Epithelial cell of prostate (primary cell): Measurements from ENCODE around the gene AKR1C3.
"Not testable (repeated sequence)": the region's sequence is repeated elsewhere in the genome, so short reads cannot be mapped to it uniquely, and the experiment has no call there.

ENCODE experiments used
- DNase-seq: peaks from one replicate; pipeline ENCODE4 v3.0.0-alpha.2; 2011; ENCODE audit warnings: low read depth, low spot score
- H3K27ac ChIP-seq: fragments of 450-650 bp; 2 replicates; pipeline ENCODE4 v1.5.1; 2017; ENCODE audit warnings: mild to moderate bottlenecking

AKR1C3 gene

DNA sequence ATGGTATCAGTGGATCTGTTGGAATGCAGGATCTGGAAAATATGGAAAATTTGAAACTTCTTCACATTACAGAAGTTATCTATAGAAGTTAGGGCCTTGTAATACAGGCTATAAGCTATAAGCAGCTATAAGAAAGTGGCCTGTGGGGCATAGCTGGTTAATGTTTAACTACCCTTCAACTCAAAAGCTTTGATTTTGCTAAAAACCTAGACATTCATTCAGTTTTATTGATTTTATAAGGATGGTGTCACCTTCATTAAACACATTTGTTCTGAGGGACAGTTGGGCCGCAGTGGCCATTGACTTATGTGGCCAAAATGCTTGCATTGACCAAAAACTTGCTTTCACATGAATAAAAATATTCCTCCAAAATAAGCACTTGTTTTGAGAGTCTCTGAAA lies 13.1 kb upstream of the AKR1C3 start:
- no peak for DNase-seq
- no peak overlapping the region for H3K27ac ChIP-seq

DNA sequence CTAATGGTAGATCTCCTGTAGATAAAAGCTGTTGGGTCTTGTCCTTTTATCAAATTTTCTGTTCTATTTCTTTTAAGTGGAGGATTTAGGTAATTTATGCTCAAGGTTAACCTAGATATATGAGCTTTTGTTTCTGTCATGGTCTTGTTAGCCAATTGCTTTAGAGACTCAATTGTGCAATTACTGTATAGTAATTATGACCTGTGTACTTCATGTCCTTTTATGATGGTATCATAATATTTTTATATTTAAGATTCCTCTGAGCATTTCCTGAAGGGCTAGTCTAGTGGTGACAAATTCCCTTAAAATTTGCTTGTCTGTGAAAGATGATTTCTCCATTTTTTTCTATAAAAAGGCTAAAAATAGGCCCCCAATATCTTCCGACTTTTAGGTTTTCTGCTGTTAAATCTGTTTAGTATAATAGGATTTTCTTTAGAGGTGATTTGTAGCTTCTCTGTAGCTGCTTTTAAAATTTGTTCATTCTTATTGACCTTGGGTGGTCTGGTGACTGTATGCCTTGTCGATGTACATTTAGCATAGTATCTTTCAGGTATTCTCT lies 5.4 kb upstream of the AKR1C3 start:
- no peak for DNase-seq
- H3K27ac ChIP-seq: no peak overlapping the region

DNA sequence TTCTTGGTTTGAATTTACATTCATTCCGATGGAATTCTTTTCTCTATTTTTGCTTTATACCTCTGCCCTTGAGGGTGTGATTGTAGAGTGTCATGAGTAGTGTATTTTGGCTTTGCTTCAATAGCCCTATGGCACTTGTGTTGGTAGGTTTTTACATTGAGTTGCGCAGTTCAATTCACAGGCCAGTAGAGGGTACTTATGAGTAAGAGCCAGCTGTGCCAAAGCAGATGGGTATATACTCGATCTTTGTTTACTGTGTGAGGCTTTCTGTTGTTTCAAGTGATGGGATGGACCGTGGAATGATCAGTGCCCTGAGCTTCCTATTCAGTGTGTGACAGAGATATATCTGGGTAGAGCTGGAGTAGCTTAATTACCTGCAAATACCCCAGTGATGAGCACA lies 4.3 kb upstream of the AKR1C3 start:
- peak overlapping the region; percentile 46 for H3K27ac ChIP-seq
- peak; percentile 55 for DNase-seq

DNA sequence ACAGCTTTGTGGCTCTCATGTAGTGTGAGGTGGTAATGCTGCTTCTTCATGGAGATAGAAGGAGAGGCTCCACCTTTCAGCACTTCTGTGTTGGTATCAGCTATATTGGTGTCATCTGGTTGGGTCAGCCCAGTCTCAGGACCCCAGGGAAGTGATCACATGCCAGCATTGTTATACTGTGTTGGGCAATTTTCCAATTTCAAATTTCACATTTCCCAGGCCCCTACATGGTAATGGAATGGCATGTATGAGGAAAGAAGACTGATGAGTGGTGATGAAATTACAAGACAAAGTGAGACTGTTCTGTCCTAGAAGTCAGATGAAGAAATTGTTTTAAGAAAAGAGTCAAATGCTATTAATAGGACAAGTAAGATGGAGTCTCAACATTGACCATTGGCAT lies 3.7 kb upstream of the AKR1C3 start:
- peak overlapping the region; percentile 46 for H3K27ac ChIP-seq
- DNase-seq: no peak

DNA sequence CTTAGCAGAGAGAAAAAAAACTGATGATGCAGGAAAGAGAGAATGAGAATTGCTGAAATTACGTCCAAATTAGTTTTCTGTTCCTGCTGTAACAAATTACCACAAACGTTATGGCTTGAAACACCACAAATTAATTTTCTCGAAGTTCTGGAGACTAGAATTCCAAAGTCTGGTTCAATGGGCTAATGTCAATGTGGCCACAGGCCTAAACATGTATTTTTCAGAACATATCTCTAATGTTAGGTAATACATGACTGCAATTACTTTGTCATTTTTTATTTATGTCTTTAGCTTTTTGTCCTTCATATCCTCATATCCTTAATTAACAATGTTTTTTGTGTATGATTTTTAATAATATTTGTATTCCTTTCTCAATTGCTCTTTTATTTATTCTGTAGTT lies 3.0 kb upstream of the AKR1C3 start:
- H3K27ac ChIP-seq: peak overlapping the region; percentile 46

GRCh38 chr10:5092375-5092774 lies 1.8 kb upstream of the AKR1C3 start:
- H3K27ac ChIP-seq: no peak overlapping the region
- DNase-seq: no peak

More for the DNA sequence above, 3.0 kb upstream of the AKR1C3 start:
- DNase-seq: no peak

DNA sequence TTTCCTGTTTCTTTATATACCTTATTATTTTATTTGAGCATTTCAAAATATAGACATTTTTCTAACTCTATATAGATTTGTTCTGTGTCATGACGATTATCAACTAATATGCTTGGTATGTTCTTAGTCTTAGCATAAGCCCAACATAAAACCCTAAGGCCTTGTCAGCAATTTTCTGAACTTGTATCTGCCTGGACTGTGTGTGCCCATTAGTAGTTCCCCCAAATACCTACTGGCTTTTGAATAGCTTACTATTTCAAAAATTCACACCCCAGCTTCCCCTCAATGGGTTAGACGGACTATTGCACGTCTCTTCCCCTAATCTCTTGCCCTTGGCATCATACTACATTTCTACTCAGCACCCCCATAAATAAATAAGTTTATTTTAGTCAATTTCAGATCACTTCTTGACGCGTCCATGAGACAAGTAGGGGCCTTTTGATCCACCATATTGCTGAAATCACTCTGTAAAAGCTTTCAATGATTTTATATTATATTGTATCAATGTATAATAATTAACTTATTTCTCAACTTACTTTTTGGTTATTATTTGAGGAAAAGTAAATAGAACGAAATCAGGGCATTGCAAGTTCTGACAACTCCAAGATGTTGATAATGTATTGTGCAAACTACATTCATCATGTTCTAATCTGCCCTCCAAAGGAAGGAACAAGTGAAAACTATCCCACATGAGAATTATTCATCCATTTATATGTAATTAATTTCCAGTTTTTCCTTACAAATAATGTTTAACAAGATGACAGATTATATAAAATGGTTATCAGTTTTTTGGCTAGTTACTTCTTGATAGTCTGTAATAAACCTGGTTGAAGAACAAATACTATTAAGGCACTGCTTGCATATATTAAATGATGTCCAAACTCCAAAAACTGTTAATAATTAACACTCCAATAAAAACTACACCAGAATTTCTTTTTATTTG lies 1.1 kb upstream of the AKR1C3 start:
- no peak for DNase-seq
- peak overlapping the region; percentile 38 for H3K27ac ChIP-seq

- no peak for DNase-seq
- H3K27ac ChIP-seq: no peak overlapping the region
Observed at GRCh38 chr10:5095687-5096086, 1.5 kb downstream of the AKR1C3 start.

DNA sequence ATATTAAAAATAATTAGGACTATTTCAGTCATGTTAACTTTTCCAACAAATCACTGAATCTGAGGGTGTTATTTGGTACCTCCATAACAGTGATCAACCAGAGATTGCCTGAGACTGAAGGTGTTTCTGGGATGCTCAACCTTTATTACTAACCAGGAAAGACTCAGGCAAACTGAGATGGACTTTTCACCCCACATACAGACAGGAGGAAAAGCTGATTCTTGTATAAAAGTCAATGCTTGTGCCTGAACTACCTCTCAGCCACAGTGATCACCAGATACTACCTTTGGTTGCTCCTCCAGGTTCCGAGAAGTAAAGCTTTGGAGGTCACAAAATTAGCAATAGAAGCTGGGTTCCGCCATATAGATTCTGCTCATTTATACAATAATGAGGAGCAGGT lies 1.9 kb downstream of the AKR1C3 start:
- H3K27ac ChIP-seq: no peak overlapping the region
- DNase-seq: no peak

- DNase-seq: not testable (repeated sequence)
Observed at GRCh38 chr10:5102479-5102878, 8.3 kb downstream of the AKR1C3 start.

GRCh38 chr10:5103481-5103880 lies 9.3 kb downstream of the AKR1C3 start:
- no peak for DNase-seq
- H3K27ac ChIP-seq: no peak overlapping the region

More at GRCh38 chr10:5102479-5102878, 8.3 kb downstream of the AKR1C3 start:
- not testable (repeated sequence) for H3K27ac ChIP-seq

- H3K27ac ChIP-seq: no peak overlapping the region
- DNase-seq: no peak
Observed at GRCh38 chr10:5105626-5106025, 11.4 kb downstream of the AKR1C3 start.

- no peak overlapping the region for H3K27ac ChIP-seq
- DNase-seq: no peak
Observed at GRCh38 chr10:5106553-5106952, 12.3 kb downstream of the AKR1C3 start.

DNA sequence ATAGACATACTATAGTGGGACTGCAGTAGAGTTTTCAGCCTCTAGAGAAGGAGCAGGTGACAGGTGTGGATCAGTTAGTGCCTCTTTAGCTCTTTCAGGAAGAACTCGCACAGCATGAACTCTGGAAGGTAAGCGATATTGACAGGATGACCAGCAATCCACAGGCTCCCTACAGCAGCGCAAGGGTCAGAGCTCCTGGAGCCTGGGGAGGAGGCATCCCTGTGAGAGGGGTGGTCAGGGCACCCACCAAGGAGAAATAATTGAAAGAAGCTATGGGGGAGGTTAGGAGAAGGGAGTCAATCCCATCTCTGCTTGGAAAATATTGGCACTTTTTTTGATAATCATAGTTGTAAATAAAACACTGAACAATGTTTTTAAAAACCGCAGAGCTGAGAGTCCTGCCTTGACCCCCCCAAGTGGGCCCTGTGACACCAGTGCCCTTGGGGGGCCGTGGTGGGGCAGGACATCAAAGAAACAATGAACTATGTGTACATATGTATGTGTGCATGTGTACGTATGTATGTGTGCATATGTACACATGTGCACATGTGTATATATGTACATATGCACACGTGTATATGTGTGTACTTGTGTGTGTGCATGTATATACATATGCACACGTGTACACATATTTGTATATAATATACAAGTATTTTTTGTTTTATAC lies 13.8 kb downstream of the AKR1C3 start:
- no peak overlapping the region for H3K27ac ChIP-seq
- no peak for DNase-seq

DNA sequence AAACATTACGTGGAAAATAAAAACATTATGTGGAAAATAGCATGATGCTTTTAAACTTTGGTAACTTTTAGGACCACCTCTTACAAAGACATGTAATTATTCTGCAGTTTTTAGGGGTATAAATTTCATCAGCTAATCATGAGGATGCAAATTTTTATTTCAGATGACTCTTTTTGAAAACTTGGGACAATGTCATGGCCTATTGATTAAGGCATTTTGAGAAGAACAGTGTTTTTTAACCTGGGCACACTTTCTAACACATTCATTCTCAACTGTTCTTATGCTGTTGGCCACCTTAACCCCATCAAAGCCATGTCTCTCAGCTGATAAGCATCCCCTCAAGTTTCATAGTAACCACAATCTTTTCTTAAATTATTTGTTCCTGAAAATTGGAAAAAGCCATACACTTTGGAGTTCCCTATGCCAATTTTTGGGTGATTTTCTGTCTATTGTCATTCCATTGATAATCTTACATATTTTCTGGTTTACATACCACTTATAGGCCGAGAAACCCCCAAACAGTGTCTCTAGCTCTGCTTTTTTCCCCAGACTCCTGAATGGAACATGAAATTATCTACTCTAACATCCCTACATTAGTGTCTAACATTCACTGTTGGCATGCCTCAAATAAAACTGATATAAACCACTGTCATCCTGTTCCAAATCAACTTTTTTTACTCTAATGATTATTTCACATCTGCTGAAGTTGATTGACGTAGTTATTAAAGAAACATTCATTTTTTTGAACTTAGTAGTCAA lies 14.6 kb downstream of the AKR1C3 start:
- no peak overlapping the region for H3K27ac ChIP-seq
- DNase-seq: no peak

DNA sequence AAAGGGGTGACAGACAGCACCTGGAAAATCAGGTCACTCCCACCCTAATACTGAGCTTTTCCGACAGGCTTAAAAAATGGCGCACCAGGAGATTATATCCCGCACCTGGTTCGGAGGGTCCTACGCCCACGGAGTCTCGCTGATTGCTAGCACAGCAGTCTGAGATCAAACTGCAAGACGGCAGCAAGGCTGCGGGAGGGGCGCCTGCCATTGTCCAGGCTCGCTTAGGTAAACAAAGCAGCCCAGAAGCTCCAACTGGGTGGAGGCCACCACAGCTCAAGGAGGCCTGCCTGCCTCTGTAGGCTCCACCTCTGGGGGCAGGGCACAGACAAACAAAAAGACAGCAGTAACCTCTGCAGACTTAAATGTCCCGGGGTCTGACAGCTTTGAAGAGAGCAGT lies 15.6 kb downstream of the AKR1C3 start:
- DNase-seq, H3K27ac ChIP-seq: not testable (repeated sequence)

DNA sequence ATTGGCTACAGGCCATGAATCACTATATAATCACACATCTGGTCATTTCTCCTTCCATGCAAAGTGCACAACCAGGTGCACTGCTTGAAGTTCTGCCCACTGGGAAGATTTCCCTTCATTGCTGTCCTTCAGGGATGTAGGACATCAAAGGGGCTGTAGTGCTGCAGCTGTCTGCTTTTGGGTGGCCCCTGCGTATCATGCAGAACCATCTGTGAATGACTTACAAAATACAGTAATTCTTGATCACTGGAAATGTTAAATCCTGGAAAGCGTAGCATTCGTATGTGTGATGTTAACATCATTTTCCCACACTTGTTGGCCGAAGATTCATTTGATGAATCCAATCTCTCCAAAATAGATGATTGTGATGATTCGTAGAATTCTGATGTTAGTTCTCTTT lies 22.4 kb downstream of the AKR1C3 start:
- no peak overlapping the region for H3K27ac ChIP-seq
- no peak for DNase-seq

GRCh38 chr10:5117026-5117425 lies 22.8 kb downstream of the AKR1C3 start:
- DNase-seq: no peak
- H3K27ac ChIP-seq: no peak overlapping the region

- H3K27ac ChIP-seq, DNase-seq: not testable (repeated sequence)
Observed at GRCh38 chr10:5119997-5120396, 25.8 kb downstream of the AKR1C3 start.

DNA sequence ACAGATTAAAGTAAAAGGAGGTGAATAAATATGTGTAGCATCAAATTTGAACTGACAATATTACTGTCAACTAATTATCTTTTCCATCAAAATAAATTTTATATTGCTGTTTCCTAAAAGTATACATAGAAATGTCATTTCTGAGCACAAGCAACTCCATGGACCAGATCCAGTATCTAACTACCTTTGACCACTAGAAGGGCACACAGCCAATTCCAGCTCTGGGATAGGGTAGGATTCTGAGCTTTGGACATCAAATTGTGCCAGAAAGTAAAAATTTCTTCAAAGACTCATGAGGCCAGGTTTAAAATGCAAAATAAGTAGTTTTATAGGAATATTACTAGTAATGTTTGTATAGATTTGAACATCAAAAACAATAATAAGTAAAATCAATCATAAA lies 29.7 kb downstream of the AKR1C3 start:
- DNase-seq: no peak
- H3K27ac ChIP-seq: no peak overlapping the region
